Endothelial cell of umbilical vein (primary cell): ENCODE measurements around the gene NEUROD4.

ENCODE experiments used
- EZH2 ChIP-seq: IDR thresholded peaks from 2 replicates; pipeline ENCODE4 v1.6.1; 2012; ENCODE audit warnings: borderline replicate concordance, low read depth, mild to moderate bottlenecking, moderate library complexity, low read length, inconsistent platforms; ENCODE audit not compliant: severe bottlenecking
- JUN ChIP-seq: IDR thresholded peaks from 2 replicates; pipeline ENCODE4 v1.6.1; 2011; ENCODE audit warnings: borderline replicate concordance, low read depth; ENCODE audit not compliant: insufficient read length, insufficient read depth
- MAX ChIP-seq: IDR thresholded peaks from 2 replicates; pipeline ENCODE4 v1.6.1; 2011; ENCODE audit not compliant: insufficient read depth, insufficient read length
- TF ChIP-seq, protein P1 (sequence below), 2 donors: IDR thresholded peaks; 1 replicate in 1 of 2; 2 replicates in 1 of 2; pipeline ENCODE4 v1.5.1; 2011; ENCODE audit warnings: low read length in 2 of 2, mild to moderate bottlenecking in 2 of 2, moderate library complexity in 2 of 2, control low read depth in 1 of 2, inconsistent platforms in 1 of 2, low read depth in 1 of 2; ENCODE audit not compliant: insufficient read depth in 1 of 2; ENCODE audit errors: extremely low read depth in 1 of 2

DNA sequence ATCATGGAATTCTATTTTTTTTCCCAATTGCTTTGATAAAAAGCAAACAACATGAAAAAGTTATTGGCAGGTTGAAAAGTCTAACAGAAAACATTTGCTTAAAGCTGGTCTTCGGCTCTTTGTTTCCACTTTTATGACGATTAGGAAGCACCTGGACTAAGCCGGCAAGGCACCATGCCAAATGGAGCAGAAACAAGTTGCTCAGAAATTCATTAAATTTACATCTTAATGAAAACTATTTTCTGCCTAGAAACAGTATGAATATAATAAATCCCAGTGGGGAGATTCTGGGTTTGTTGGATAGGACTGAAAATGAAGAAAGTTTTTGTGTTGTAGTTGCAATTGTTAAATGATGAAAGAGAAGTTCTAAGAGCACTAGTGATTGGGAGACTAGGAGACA lies 55.0 kb downstream of the NEUROD4 start:
- TF ChIP-seq MAX, result no peak
- TF ChIP-seq, protein P1, sequence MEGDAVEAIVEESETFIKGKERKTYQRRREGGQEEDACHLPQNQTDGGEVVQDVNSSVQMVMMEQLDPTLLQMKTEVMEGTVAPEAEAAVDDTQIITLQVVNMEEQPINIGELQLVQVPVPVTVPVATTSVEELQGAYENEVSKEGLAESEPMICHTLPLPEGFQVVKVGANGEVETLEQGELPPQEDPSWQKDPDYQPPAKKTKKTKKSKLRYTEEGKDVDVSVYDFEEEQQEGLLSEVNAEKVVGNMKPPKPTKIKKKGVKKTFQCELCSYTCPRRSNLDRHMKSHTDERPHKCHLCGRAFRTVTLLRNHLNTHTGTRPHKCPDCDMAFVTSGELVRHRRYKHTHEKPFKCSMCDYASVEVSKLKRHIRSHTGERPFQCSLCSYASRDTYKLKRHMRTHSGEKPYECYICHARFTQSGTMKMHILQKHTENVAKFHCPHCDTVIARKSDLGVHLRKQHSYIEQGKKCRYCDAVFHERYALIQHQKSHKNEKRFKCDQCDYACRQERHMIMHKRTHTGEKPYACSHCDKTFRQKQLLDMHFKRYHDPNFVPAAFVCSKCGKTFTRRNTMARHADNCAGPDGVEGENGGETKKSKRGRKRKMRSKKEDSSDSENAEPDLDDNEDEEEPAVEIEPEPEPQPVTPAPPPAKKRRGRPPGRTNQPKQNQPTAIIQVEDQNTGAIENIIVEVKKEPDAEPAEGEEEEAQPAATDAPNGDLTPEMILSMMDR (IDR thresholded peaks at IDR 0.05; ENCODE audit: extremely low read depth in 1 of 2, insufficient read depth in 1 of 2, low read depth in 1 of 2, low read length in 2 of 2), result no peak
- TF ChIP-seq EZH2, result no peak
- TF ChIP-seq JUN, result no peak
